Parathyroid adenoma (tissue), 2 donors: ENCODE measurements around the gene SCAMP5.

Experiments
- H2AFZ ChIP-seq: fragments of 300-600 bp; sonication (generic); one replicate; pipeline ENCODE4 v1.7.0; 2017; ENCODE audit warnings: antibody characterized with exemption, mild to moderate bottlenecking
- H3K27ac ChIP-seq: fragments of 300-600 bp; sonication (generic); one replicate; pipeline ENCODE4 v1.7.0; 2017
- H3K27me3 ChIP-seq: fragments of 300-600 bp; sonication (generic); one replicate; pipeline ENCODE4 v1.7.0; 2017; ENCODE audit warnings: low read length; ENCODE audit not compliant: control insufficient read depth, insufficient read depth
- H3K36me3 ChIP-seq: fragments of 300-600 bp; sonication (generic); one replicate; pipeline ENCODE4 v1.7.0; 2017; ENCODE audit warnings: low read length; ENCODE audit not compliant: control insufficient read depth, insufficient read depth
- H3K4me1 ChIP-seq: fragments of 300-600 bp; sonication (generic); one replicate; pipeline ENCODE4 v1.7.0; 2017; ENCODE audit warnings: control low read depth
- H3K4me2 ChIP-seq: fragments of 300-600 bp; sonication (generic); one replicate; pipeline ENCODE4 v1.7.0; 2017; ENCODE audit warnings: low read length
- H3K4me3 ChIP-seq: fragments of 300-600 bp; sonication (generic); one replicate; pipeline ENCODE4 v1.7.0; 2017; ENCODE audit warnings: low read depth, low read length
- H3K79me2 ChIP-seq: fragments of 300-600 bp; sonication (generic); one replicate; pipeline ENCODE4 v1.7.0; 2017; ENCODE audit warnings: control low read depth
- H3K9ac ChIP-seq: fragments of 300-600 bp; sonication (generic); one replicate; pipeline ENCODE4 v1.7.0; 2017; ENCODE audit warnings: mild to moderate bottlenecking
- H3K9me3 ChIP-seq: fragments of 300-600 bp; sonication (generic); one replicate; pipeline ENCODE4 v1.7.0; 2017; ENCODE audit warnings: low read length; ENCODE audit not compliant: control insufficient read depth
- TF ChIP-seq, protein P1 (sequence below): fragments of 300-600 bp; sonication (generic); IDR thresholded peaks from one replicate; pipeline ENCODE4 v1.7.0; 2017; ENCODE audit warnings: antibody characterized with exemption, mild to moderate bottlenecking
- donor health status: primary hyperparathyroidism.

The SCAMP5 gene, protein sequence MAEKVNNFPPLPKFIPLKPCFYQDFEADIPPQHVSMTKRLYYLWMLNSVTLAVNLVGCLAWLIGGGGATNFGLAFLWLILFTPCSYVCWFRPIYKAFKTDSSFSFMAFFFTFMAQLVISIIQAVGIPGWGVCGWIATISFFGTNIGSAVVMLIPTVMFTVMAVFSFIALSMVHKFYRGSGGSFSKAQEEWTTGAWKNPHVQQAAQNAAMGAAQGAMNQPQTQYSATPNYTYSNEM

GRCh38 chr15:74995182-74995778 lies at the start of gene SCAMP5:
TSS of gene SCAMP5 (plus strand) at chr15:74995563. CDS start at chr15:75011840, 16,277 bp downstream.
- no peaks in the 10 kb centered on the region for H3K9me3 ChIP-seq
- TF ChIP-seq, protein P1, sequence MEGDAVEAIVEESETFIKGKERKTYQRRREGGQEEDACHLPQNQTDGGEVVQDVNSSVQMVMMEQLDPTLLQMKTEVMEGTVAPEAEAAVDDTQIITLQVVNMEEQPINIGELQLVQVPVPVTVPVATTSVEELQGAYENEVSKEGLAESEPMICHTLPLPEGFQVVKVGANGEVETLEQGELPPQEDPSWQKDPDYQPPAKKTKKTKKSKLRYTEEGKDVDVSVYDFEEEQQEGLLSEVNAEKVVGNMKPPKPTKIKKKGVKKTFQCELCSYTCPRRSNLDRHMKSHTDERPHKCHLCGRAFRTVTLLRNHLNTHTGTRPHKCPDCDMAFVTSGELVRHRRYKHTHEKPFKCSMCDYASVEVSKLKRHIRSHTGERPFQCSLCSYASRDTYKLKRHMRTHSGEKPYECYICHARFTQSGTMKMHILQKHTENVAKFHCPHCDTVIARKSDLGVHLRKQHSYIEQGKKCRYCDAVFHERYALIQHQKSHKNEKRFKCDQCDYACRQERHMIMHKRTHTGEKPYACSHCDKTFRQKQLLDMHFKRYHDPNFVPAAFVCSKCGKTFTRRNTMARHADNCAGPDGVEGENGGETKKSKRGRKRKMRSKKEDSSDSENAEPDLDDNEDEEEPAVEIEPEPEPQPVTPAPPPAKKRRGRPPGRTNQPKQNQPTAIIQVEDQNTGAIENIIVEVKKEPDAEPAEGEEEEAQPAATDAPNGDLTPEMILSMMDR: no peak
- peak within 1 kb of the TSS; percentile 91 for H3K27ac ChIP-seq
- H3K4me1 ChIP-seq: peaks cover 2% of the 10 kb centered on the region
- peak within 1 kb of the TSS; percentile 85 for H3K4me3 ChIP-seq
- peak within 1 kb of the TSS; percentile 76 for H2AFZ ChIP-seq
- peak within 1 kb of the TSS; percentile 29 for H3K9ac ChIP-seq
- H3K79me2 ChIP-seq: peaks cover 11% of the 10 kb centered on the region
- H3K27me3 ChIP-seq: no peaks in the 10 kb centered on the region
- H3K36me3 ChIP-seq: no peaks in the 10 kb centered on the region
- H3K4me2 ChIP-seq: peak within 1 kb of the TSS; percentile 97

DNA sequence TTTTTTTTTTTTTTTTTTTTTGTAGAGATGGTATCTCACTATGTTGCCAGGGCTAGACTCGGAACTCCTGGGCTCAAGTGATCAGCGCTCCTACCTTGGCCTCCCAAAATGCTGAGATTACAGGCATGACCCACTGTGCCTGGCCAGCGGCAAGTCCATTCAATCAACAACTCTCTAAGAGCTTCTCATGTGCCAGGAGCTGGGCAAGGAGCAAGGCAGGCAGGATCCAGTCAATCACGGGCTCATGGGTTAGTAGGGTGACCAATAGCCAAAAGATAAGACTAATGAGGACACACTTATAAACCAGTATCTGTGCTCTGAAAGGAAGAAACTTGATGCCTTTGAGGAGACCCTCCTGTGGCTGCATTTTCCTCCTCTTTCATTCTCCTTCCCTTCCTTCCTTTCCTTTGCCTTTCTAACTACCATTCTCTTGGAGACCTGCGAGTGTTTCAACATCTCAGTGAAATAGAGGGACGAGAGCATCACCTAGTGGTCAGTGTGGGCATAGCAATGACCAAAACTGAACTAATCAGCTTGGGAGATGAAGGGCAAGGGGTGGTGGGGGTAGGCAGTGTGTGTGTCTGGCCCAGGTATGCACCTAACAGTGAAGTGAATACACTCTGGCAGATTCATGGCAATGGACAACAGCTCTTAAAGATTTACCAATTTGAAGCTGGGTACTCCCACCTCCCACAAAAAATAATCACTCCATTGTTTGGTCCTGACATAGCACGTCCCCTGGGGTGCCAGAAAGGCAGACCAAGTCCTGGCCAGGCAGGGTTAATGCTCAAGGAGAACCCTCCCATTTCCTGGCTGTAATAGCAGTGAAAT lies 45.1 kb upstream of the SCAMP5 start:
- H3K9ac ChIP-seq: no peak overlapping the region
- no peaks in the 10 kb centered on the region for H3K36me3 ChIP-seq
- no peak overlapping the region for H2AFZ ChIP-seq
- no peak overlapping the region for H3K4me2 ChIP-seq
- peak overlapping the region; percentile 17 for H3K4me3 ChIP-seq
- no peaks in the 10 kb centered on the region for H3K27me3 ChIP-seq
- no peak overlapping the region for H3K27ac ChIP-seq
- H3K9me3 ChIP-seq: no peaks in the 10 kb centered on the region
- TF ChIP-seq, protein P1: peak; percentile 90
- H3K4me1 ChIP-seq: peaks cover 9% of the 10 kb centered on the region
- H3K79me2 ChIP-seq: no peaks in the 10 kb centered on the region

GRCh38 chr15:74951006-74951405 lies 44.4 kb upstream of the SCAMP5 start:
- TF ChIP-seq, protein P1: no peak
- Histone ChIP-seq H3K4me3 (no peak overlapping the region), H3K27me3 (no peaks in the 10 kb centered on the region), H3K36me3 (no peaks in the 10 kb centered on the region), H3K4me2 (no peak overlapping the region), H3K27ac (no peak overlapping the region), H3K79me2 (no peaks in the 10 kb centered on the region), H2AFZ (no peak overlapping the region), H3K4me1 (peaks cover 9% of the 10 kb centered on the region), H3K9ac (no peak overlapping the region), H3K9me3 (no peaks in the 10 kb centered on the region)

GRCh38 chr15:74954515-74954914 lies 40.8 kb upstream of the SCAMP5 start:
- peak overlapping the region; percentile 70 for H3K4me3 ChIP-seq
- H3K9ac ChIP-seq: no peak overlapping the region
- no peak overlapping the region for H3K27ac ChIP-seq
- TF ChIP-seq, protein P1: no peak
- H3K9me3 ChIP-seq: no peaks in the 10 kb centered on the region
- H3K4me2 ChIP-seq: peak overlapping the region; percentile 86
- H3K79me2 ChIP-seq: no peaks in the 10 kb centered on the region
- no peaks in the 10 kb centered on the region for H3K36me3 ChIP-seq
- no peaks in the 10 kb centered on the region for H3K27me3 ChIP-seq
- peaks cover 5% of the 10 kb centered on the region for H3K4me1 ChIP-seq
- H2AFZ ChIP-seq: no peak overlapping the region
